Activated naive CD4-positive, alpha-beta T cell treated with anti-CD3 and anti-CD28 coated beads, Interleukin-2, amount 50 U/mL, for 72 hours (primary cell): ENCODE results near the gene HMCN2. TPM values are rescaled to one million over a fixed set of nuclear protein-coding genes. Genes with fewer than 3 reads are reported as not detected.
"Not testable (repeated sequence)": the region's sequence is repeated elsewhere in the genome, so short reads cannot be mapped to it uniquely, and the experiment has no call there.

ENCODE experiments used
- ATAC-seq, 2 donors: fragments of 150-1000 bp; cut with Tn5 transposase; 2 replicates each; pipeline ENCODE4 v1.10.0; 2021; ENCODE audit warnings: mild to moderate bottlenecking in 2 of 2, moderate library complexity in 2 of 2
- DNase-seq, 2 donors: peaks; one replicate each; pipeline ENCODE4 v3.0.0; 2021 to 2022; ENCODE audit warnings: low spot score in 2 of 2
- H3K27ac Mint-ChIP-seq, 2 donors: one replicate each; pipeline ENCODE4 v1.8.0; 2022; ENCODE audit warnings: mild to moderate bottlenecking in 2 of 2, mixed read lengths in 2 of 2
- H3K36me3 Mint-ChIP-seq, 2 donors: one replicate each; pipeline ENCODE4 v1.8.0; 2022; ENCODE audit warnings: mixed read lengths in 2 of 2
- H3K9me3 Mint-ChIP-seq, 2 donors: one replicate each; pipeline ENCODE4 v1.8.0; 2022; ENCODE audit warnings: mixed read lengths in 2 of 2
- total RNA-seq, 2 donors: library from RNA; stranded (reverse); gene quantifications; one replicate each; pipeline ENCODE4 v1.2.3, GENCODE V29; 2022

The HMCN2 gene
- total RNA-seq, 2 donors from 2014 or later: not detected

DNA sequence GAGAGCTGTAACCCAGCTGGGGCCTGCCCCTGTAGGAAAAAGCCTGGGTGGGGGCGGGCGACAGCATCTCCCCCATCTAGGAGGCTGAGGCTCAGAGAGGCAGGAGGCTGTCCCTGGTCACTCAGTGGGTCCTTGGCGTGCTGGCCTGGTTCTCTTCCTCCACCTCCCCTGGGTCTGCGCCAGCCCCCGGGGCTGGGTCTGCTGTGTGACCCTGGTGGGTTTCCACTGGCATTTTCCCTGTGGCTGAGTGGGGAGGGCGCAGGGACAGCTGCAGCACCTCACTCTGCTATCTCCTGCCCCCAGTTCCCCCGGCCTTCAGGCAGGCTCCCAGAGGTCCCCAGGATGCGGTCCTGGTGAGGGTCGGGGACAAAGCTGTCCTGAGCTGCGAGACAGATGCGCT is 119.7 kb downstream of the HMCN2 start:
- no peak overlapping the region for H3K27ac Mint-ChIP-seq
- ATAC-seq (no peak), DNase-seq (no peak)
- H3K9me3 Mint-ChIP-seq: no peaks in the 10 kb centered on the region
- H3K36me3 Mint-ChIP-seq: no peaks in the 10 kb centered on the region

DNA sequence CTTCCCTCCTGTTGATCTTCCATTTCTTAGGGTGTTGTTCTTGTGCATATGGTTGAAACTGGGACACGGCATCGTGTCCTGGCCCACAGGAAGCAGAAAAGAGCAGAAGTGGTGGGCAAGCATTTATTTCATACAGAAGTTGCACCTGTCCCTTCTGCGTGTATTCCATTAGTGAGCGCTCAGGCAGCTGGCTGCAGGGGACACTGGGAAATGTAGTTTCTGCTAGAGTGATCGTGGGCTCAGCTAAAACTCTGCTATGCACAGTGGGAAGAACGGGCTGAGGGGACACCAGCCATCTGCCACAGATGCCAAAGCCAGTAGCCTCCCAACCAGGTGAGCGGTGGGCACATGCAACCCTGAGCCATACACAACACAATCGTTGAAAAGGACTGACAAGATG is 121.8 kb downstream of the HMCN2 start:
- H3K27ac Mint-ChIP-seq: no peak overlapping the region
- ATAC-seq (no peak), DNase-seq (no peak)
- no peaks in the 10 kb centered on the region for H3K9me3 Mint-ChIP-seq
- no peaks in the 10 kb centered on the region for H3K36me3 Mint-ChIP-seq

DNA sequence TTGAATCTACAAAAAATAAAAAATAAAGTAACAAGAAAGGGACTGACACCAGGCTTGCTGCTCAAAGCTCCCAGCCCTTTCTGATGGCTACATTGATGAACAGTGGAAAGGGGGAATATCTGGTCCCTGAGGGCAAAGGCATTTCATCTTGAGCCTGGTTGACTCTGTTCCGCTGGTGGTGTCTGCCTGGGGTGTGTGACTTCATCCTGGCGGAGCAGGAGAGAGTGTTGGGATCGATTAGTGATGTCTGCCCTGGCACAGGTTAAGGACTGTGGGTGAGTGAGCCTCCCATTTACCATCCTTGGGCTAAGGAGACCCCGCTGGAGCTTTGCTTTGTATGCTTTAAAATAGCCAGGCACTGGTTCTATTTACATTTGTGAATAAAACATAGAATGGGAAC is 122.3 kb downstream of the HMCN2 start:
- no peaks in the 10 kb centered on the region for H3K36me3 Mint-ChIP-seq
- DNase-seq (no peak), ATAC-seq (no peak)
- H3K27ac Mint-ChIP-seq: no peak overlapping the region
- H3K9me3 Mint-ChIP-seq: no peaks in the 10 kb centered on the region

DNA sequence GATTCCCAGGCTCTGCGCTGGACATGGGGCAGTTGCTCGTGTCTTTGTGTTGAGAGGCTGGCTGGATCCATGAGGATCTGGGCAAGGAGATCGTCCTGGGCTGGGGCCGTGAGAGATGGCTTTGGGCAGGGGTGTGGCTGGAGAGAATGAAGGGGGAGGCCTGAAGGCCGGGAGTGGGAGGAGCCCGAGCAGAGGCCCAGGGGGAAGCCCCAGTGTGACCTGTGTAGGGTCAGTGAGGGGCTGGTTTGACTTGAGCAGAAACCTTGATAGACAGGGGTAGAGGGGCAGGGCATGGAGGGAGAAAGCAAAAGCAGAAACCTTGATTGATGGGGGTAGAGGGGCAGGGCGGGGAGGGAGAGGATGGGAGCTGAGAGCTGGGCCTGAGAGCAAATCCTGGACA is 124.8 kb downstream of the HMCN2 start:
- Mint-ChIP-seq H3K36me3 (no peaks in the 10 kb centered on the region), H3K27ac (no peak overlapping the region), H3K9me3 (no peaks in the 10 kb centered on the region)
- DNase-seq: no peak
- ATAC-seq: no peak

DNA sequence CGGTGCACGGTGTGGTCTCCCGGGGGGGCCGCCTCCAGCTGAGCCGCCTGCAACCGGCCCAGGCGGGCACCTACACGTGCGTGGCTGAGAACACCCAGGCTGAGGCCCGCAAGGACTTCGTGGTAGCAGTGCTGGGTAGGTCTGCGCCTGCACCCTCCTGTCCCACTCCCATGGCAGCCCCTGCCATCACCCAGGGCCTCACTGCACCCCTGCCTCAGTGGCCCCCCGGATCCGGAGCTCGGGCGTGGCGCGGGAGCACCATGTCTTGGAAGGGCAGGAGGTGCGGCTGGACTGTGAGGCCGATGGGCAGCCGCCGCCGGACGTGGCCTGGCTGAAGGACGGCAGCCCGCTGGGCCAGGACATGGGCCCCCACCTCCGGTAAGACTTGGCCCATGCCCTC is 125.4 kb downstream of the HMCN2 start:
- Mint-ChIP-seq H3K27ac (no peak overlapping the region), H3K9me3 (no peaks in the 10 kb centered on the region), H3K36me3 (no peaks in the 10 kb centered on the region)
- ATAC-seq (no peak), DNase-seq (no peak)

DNA sequence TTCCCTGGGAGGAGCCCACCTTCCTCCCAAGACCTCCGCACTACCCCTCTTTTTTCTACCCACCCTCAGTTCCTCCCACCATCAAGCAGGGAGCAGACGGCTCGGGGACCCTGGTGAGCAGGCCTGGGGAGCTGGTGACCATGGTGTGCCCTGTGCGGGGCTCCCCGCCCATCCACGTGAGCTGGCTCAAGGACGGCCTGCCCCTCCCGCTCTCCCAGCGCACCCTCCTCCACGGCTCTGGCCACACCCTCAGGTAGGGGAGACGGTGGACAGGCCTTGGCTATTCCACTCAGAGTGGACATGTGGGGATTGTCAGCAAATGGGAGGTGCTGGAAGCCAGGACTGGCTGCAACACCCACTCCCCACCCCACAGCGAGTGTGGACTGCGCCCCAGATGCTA is 126.3 kb downstream of the HMCN2 start:
- no peak for ATAC-seq
- H3K27ac Mint-ChIP-seq: peak overlapping the region in 1 of 2 donors; percentile 36
- H3K36me3 Mint-ChIP-seq: no peaks in the 10 kb centered on the region

DNA sequence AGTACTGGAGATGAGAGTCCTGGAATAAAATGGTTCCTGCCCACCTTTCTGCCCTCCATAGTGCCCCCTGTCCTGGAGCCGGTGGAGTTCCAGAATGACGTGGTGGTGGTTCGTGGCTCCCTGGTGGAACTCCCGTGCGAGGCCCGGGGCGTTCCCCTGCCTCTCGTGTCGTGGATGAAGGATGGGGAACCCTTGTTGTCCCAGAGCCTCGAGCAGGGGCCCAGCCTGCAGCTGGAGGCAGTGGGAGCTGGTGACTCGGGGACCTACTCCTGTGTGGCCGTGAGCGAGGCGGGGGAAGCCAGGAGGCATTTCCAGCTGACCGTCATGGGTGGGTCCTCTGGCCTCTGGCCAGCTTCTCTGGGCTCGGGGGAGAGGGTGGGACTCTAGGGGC is 128.1 kb downstream of the HMCN2 start:
- no peak overlapping the region for H3K27ac Mint-ChIP-seq
- no peak for DNase-seq
- H3K9me3 Mint-ChIP-seq: no peaks in the 10 kb centered on the region
- no peaks in the 10 kb centered on the region for H3K36me3 Mint-ChIP-seq
- ATAC-seq: no peak

More for the DNA sequence above, 126.3 kb downstream of the HMCN2 start:
- no peak for DNase-seq
- no peaks in the 10 kb centered on the region for H3K9me3 Mint-ChIP-seq

DNA sequence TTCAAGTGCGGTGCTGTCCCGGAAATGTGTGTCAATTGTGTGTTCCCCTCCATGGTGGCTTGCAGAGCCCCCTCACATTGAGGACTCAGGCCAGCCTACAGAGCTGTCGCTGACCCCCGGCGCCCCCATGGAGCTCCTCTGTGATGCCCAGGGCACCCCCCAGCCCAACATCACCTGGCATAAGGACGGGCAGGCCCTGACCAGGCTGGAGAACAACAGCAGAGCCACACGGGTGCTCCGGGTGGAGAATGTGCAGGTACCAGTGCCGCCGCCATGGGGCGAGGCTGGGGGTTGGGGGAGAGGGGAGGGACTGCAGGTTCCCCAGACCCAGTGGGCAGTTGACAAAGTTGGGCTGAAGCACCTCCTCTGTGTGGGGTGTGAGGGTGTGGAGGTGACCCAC is 128.8 kb downstream of the HMCN2 start:
- ATAC-seq: no peak
- DNase-seq: no peak
- no peaks in the 10 kb centered on the region for H3K36me3 Mint-ChIP-seq
- no peak overlapping the region for H3K27ac Mint-ChIP-seq
- no peaks in the 10 kb centered on the region for H3K9me3 Mint-ChIP-seq

DNA sequence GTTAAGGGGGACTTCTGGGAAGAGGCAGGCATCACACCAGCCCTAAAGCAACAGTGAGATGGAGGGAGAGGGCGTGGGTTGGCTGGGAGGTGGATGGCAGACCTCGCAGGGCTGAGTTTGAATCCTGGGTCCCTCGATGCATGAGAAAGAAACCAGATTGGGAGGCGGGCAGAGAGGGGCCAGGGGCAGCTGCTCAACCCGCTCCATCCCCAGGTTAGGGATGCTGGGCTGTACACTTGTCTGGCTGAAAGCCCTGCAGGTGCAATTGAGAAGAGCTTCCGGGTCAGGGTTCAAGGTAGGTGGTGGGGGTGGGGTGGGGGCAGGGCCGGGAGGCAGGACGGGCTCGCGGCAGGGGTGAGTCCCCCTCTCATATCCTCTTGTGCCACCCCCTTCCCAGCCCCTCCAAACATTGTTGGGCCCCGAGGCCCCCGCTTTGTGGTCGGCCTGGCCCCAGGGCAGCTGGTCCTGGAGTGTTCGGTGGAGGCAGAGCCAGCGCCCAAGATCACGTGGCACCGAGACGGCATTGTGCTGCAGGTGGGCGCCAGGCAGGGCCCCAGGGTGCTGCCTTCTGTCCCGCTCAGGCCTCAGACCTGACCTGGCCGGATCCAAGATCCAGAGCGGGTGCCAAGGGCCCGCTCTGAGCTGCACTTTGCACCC is 129.4 kb downstream of the HMCN2 start:
- Mint-ChIP-seq H3K36me3 (no peaks in the 10 kb centered on the region), H3K9me3 (no peaks in the 10 kb centered on the region), H3K27ac (no peak overlapping the region)
- DNase-seq (no peak), ATAC-seq (no peak)

DNA sequence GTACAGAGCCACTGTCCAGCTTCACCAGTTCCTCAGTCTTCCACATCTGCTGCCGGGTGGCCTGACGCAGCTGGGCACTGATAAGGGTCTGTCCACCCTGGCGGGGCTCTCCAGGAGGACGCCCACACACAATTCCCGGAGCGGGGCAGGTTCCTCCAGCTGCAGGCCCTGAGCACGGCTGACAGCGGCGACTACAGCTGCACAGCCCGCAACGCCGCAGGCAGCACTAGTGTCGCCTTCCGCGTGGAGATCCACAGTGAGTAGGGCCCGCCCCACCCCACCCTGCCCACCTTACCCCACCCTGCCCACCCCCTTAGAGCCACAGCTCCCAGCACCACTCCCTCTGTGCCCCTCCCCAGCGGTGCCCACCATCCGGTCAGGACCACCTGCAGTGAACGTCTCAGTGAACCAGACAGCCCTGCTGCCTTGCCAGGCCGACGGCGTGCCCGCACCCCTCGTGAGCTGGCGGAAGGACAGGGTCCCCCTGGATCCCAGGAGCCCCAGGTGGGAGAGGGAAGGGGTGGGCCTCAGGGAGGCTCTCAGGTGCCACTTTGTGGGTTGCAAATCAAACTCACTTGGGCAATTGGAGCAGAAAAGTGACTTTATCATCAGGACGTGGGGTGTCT is 130.4 kb downstream of the HMCN2 start:
- H3K27ac Mint-ChIP-seq: no peak overlapping the region
- ATAC-seq (no peak), DNase-seq (no peak)

DNA sequence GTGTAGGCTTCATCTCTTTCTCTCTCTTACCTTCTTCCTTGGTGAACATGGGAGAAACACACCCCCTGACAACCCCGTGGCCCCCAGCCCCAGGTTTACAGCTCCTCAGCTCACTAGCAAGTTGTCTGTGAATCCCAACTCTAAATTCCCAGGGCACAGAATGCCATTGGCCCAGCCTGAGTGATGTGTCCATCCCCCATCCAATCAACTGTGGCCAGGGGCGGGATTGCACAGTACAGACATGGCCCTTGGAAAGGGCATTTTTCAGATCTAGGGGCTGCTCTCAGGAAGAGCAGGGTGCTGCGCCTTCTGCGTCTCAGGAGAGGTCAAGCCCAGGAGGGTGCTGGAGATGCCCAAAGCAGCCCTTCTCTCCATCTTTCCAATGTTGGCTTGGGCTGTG is 131.0 kb downstream of the HMCN2 start:
- Mint-ChIP-seq H3K36me3 (no peaks in the 10 kb centered on the region), H3K27ac (no peak overlapping the region), H3K9me3 (no peaks in the 10 kb centered on the region)
- ATAC-seq: no peak
- no peak for DNase-seq

More for the DNA sequence above, 130.4 kb downstream of the HMCN2 start:
- no peaks in the 10 kb centered on the region for H3K36me3 Mint-ChIP-seq
- H3K9me3 Mint-ChIP-seq: no peaks in the 10 kb centered on the region

DNA sequence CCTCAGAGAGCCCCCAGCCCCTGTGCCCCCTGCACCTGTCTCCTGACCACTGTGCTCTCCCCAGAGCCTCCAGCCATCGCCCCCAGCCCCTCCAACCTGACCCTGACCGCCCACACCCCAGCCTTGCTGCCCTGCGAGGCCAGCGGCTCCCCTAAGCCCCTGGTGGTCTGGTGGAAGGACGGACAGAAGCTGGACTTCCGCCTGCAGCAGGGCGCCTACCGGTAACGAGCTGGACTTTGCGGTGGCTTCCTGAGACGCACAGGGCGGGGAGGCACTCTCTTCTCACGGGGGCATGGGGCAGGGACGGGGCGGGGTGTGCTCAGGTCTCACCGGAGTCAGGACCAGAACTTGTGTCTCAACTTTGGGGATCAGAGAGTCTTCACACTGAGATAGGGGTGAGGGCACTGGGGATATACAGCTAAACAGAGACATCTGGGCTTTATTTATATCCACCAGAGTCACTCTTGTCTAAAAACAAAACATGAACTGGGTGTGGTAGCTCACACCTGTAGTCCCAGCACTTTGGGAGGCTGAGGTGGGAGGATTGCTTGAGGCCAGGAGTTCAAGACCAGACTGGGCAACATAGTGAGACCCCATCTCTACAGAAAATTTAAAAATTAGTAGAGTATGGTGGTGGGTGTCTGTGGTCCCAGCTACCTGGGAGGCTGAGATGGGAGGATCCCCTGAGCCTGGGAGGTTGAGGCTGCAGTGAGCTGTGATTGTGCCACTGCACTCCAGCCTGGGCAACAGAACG is 133.1 kb downstream of the HMCN2 start:
- Mint-ChIP-seq H3K27ac (no peak overlapping the region), H3K36me3 (no peaks in the 10 kb centered on the region), H3K9me3 (no peaks in the 10 kb centered on the region)
- DNase-seq: no peak
- ATAC-seq: no peak

DNA sequence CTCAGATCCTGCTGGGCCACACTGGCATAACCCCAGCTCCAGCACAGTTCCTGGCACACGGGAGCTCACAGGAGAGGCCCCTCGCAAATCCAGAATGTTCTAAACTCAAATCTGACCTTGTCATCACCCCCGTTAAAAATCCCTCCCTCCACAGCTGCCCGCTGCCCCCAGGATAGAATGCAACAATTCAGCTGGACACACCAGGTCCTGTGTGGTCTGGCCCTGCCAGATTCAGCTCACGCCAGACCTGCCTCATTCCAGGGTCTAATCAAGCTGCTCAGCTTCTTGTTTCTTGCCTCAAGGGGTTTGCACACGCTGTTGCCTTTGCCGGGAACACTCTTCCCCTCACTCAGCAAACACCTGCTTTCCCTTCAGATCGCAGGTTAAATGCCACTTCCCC is 134.2 kb downstream of the HMCN2 start:
- Mint-ChIP-seq H3K9me3 (no peaks in the 10 kb centered on the region), H3K27ac (no peak overlapping the region), H3K36me3 (no peaks in the 10 kb centered on the region)
- ATAC-seq (no peak), DNase-seq (no peak)

DNA sequence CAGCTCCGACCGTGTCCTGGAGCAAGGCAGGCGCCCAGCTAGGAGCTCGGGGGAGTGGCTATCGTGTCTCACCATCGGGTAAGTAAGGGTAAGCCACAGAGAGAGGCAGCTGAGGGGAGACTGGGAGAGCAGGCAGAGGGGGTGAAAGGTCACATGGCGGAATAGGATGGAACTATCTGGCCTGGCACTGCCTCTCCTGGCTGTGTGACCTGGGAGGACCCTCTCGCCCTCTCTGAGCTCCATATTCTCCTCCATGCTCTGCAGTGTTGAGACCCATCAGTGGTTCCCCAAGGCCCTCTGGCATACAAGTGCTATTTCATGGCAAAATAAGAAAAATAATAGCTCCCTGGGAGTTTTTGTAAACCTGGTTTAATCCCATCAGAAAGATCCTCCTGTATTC is 135.3 kb downstream of the HMCN2 start:
- DNase-seq: no peak
- H3K9me3 Mint-ChIP-seq: no peaks in the 10 kb centered on the region
- H3K36me3 Mint-ChIP-seq: no peaks in the 10 kb centered on the region
- no peak for ATAC-seq
- H3K27ac Mint-ChIP-seq: no peak overlapping the region

DNA sequence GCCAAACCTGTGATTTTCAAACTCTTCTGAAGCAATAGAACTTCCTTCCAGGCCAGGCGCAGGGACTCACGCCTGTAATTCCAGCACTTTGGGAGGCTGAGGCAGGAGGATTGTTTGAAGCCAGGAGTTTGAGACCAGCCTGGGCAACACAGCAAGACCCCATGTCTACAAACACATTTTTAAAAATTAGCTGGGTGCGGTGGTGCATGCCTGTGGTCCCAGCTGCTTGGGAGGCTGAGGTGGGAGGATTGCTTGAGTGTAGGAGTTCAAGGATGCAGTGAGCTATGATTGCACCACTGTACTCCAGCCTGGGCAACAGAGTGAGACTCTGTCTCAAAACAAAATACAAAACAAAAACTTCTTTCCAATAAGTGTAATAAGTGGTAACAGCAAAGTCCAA is 136.2 kb downstream of the HMCN2 start:
- not testable (repeated sequence) for ATAC-seq, H3K36me3 Mint-ChIP-seq, H3K27ac Mint-ChIP-seq, H3K9me3 Mint-ChIP-seq, DNase-seq

DNA sequence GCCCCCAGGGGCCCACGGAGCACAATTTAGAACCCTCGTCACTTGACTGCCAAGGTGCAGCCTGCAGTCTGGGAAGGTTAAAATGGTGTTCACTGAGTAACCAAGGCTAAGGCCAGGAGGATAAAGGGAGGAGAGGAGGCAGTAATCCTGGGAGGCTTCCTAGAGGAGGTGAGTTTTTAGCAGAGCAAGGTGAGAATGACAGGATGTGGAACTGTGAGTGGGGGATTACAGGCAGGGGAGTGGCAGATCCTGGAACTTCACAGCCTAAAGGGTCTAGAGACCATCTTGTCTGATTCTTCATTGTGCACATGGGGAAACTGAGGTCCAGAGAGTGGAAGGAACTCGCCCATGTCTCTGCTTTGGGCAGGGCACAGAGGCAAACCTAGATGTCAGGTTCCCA is 136.7 kb downstream of the HMCN2 start:
- Mint-ChIP-seq H3K27ac (no peak overlapping the region), H3K36me3 (no peaks in the 10 kb centered on the region), H3K9me3 (no peaks in the 10 kb centered on the region)

DNA sequence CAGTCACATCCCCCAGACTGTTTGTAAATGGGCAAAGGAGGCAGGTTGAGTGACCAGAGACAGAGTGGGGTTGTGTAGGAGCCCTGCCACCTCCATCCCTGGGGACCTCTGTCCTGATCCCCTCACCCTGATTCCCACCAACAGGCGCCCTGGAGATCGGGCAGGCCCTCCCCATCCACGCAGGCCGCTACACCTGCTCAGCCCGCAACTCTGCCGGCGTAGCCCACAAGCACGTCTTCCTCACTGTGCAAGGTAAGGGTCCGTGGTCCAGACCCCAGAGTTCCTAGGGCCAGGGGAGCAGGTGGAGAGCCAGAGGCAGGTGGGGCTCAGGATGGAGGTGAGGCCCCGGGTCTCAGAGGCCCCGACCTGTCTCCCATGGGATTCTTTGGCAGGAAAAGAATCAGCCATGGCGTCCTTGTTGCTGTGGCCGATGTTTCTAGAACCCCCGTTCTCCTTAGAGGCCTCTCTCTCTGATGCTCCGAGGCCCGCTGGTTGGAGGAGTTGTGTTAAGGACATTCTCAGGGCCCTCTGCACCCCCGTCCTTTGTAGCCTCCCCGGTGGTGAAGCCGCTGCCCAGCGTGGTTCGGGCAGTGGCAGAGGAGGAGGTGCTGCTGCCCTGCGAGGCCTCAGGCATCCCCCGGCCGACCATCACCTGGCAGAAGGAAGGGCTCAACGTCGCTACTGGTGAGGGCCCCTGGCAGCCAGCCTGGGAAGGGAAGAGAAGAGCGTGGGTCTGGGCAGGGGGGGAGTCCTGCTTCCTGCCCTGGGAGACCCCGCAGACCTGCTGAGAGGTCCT is 137.3 kb downstream of the HMCN2 start:
- no peaks in the 10 kb centered on the region for H3K36me3 Mint-ChIP-seq
- no peak for DNase-seq
- ATAC-seq: no peak
- H3K9me3 Mint-ChIP-seq: no peaks in the 10 kb centered on the region
- no peak overlapping the region for H3K27ac Mint-ChIP-seq

More for the DNA sequence above, 136.7 kb downstream of the HMCN2 start:
- no peak for ATAC-seq
- no peak for DNase-seq
